HL-60/S4 treated with phorbol 12-myristate 13-acetate at 8.2 ng/mL for 4 days and 3 days (cell line): ENCODE measurements around the gene SPATA1.
"Not testable (repeated sequence)": the region's sequence is repeated elsewhere in the genome, so short reads cannot be mapped to it uniquely, and the experiment has no call there.

ENCODE experiments used
- in situ Hi-C: fragments of 300-500 bp; cut with MboI; formaldehyde crosslinking; loops from 2 replicates; pipeline ENCODE4 v1.15.0; 2022; ENCODE audit warnings: low sequenced_read_pairs

Gene SPATA1

GRCh38 chr1:84506002-84506728 lies at the start of gene SPATA1, which contains the start of gene GNG5:
Gene SPATA1, plus strand, starts transcription at chr1:84506386. Its CDS starts 9,974 bp downstream, at chr1:84516360.
Gene GNG5, minus strand, starts transcription at chr1:84506581. Its CDS starts 490 bp downstream, at chr1:84506091.
- in situ Hi-C loops: no loop called here

- in situ Hi-C loops: no loop called here
These were observed 44.1 kb upstream of the SPATA1 start for GRCh38 chr1:84462118-84462517.

DNA sequence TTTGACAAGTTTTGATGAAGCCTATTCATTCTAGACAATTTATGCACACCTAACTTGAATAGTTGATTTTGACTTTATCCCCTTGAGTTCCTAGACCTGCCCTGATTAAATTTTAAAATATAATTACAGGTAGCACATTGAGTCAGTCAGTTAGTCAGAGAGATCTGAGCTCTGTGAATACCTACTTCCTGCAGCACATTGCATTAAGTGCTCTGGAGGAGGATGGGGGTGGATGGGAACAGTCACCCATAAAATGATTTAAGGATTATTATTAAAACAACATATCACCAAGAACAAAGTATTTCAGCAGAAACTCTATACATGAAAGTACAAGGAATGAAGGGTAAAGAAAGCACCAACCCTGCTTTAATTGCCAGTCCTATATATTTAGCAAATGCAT lies 38.9 kb upstream of the SPATA1 start:
- in situ Hi-C loops: no loop called here

DNA sequence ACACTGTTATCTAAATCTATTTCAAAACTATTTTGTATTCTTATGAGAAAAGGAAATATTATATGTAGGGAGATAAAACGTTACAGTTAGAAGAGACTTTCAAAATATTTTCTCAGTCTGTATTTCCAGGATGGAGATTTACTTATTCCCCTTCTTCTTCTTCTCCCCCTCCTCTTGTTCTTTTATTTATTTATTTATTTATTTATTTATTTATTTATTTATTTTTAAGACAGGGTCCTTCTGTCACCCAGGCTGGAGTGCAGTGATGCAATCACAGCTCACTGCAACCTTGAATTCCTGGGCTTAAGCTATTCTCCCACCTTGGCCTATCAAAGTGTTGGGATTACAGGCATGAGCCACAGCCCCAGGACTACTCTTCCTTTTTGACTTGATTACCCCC lies 30.0 kb upstream of the SPATA1 start:
- in situ Hi-C loops: no loop called here

- in situ Hi-C loops: no loop called here
These were observed 27.0 kb upstream of the SPATA1 start, which contains the start of gene RPF1 for GRCh38 chr1:84478876-84479868. Gene RPF1, plus strand, starts transcription at chr1:84479266. Its CDS starts 16 bp downstream, at chr1:84479282.

DNA sequence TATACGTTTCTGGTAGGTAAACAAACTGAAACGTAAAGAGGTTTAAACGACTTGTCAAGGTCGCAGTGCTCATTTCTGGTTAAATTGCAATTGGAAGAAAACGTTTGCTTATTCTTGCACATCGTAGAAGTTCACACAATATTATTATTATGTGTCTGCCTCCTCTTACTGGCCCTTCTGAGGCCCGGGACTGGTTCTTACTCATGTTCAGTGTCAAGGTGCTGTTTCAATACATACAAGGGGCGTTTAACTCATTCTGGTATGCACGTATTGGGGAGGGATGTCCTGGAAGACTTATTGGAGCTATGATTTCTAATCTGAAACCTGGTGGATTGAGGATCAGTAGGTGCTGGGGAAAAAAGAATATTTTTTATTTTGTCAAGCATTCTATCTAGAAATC lies 26.2 kb upstream of the SPATA1 start:
- in situ Hi-C loops: no loop called here

DNA sequence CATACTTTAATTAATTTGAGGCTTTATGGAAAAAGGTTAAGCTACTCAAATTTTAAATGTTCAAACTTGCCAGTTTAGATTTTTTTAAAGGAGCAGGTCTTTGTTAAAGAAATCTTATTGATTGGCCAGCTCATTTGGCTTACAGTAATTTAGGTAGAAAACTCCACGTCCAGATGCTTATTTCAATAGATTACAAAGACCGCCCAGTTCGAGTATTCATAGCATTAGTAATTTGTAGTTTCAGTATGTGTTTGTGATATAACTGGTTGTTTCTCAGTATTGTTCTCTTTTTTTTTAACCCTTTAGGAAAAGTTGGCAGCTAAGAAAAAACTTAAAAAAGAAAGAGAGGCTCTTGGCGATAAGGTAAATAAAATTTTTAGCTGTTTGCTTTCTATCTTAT lies 25.5 kb upstream of the SPATA1 start:
- in situ Hi-C loops: no loop called here

DNA sequence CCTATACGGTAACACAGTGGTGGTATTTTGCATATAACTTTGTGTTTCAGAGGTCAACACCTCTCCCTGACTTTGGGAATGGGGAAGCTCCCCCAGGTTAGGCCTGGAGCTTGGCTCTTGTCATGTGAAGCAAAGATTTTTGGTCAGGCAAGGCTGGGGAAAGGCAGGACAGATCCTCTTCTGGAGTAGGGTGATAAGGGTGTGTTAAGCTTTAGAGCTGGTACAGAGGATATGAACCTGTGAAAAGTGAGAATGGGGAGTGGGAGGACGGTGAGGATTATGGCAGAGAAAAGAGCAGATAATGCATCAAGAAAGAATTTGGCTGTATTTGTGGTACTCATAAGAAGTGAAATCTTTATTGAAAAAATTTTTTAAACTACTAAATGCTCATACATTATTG lies 24.9 kb upstream of the SPATA1 start:
- in situ Hi-C loops: no loop called here

- in situ Hi-C loops: no loop called here
These were observed 18.1 kb upstream of the SPATA1 start for GRCh38 chr1:84488107-84488506.

DNA sequence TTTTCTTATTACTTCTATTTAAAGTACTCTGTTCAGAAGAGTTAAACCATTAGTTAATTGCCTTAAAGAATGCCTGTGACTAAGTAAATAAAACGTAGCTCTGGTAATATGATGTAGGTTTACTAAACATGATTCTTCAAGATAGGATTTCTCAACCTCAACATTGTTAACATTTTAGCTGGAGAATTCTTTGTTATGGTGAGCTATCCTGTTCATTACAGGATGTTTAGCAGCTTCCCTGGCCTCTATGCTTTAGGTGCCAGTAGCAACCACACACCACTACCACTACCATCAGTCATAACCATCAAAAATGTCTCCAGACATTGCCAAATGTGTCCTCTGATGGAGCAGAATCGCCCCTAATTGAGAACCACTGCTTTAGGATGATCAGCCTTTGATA lies 16.4 kb upstream of the SPATA1 start:
- in situ Hi-C loops: no loop called here

DNA sequence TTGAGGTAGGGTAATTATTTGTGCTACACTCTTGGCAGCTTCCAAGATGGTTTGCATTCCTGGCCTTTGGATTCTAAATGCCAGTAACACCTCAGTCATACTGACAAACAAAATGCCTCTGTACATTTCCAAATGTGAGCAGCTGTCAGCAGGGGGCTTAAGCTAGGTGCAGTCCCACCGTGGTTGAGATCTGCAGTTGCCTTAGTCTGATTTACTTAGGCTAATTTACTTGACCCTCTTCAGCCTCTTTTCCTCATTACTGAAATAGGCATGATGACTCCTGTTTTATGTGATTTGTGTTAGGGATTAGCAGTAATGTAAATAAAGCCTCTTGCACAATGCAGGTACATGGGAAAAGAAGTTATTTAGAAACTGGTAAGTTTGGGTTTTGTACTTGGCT lies 13.5 kb upstream of the SPATA1 start:
- in situ Hi-C loops: no loop called here

- in situ Hi-C loops: no loop called here
These were observed 12.4 kb upstream of the SPATA1 start for GRCh38 chr1:84493747-84494146.

- in situ Hi-C loops: no loop called here
These were observed 9.7 kb upstream of the SPATA1 start for GRCh38 chr1:84496498-84496897.

GRCh38 chr1:84497631-84498275 lies 8.4 kb upstream of the SPATA1 start:
- in situ Hi-C loops: no loop called here

GRCh38 chr1:84502927-84503326 lies 3.3 kb upstream of the SPATA1 start:
- in situ Hi-C loops: no loop called here

DNA sequence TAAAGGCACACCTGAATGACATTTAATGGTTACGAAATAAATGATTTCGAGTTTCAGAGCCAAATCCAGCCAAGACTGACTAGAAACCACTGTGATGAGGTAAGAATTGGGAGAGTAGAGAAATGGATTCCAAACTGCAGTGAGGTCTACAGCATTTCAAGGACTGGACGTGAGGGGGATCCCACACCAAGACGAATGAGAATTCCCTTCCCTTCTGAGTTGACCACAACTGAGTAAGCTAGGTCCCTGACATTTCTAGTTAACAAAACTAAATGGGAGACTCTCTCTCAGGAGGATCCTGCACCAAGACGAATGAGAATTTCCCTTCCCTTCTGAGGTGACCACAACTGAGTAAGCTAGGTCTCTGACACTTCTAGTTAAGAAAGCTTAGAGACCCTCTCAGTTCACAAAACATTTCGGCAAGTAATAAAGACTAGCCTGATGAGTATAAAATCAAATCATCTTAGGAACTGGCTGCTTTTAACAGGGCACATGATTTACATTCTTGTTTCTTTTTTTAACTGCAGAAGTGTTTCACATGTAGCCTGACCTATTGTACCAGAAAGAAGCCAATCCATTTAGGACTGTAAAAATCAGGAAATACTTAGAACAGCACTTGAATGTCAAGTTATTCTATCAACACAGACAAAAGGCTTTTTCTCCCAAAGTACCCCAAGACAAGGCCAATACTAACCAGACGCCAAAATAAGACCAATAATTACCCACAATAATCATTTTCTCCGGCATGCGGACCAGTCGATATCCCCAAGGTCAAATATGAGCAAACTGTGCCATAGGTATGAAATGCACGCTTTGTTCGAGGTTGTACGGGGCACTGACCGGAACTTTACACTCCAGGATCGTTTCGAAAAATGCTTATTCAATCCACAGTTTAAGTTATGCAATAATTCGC lies 1.4 kb upstream of the SPATA1 start:
- in situ Hi-C loops: no loop called here

- in situ Hi-C loops: no loop called here
These were observed 639 bp upstream of the SPATA1 start for GRCh38 chr1:84505493-84506001.

DNA sequence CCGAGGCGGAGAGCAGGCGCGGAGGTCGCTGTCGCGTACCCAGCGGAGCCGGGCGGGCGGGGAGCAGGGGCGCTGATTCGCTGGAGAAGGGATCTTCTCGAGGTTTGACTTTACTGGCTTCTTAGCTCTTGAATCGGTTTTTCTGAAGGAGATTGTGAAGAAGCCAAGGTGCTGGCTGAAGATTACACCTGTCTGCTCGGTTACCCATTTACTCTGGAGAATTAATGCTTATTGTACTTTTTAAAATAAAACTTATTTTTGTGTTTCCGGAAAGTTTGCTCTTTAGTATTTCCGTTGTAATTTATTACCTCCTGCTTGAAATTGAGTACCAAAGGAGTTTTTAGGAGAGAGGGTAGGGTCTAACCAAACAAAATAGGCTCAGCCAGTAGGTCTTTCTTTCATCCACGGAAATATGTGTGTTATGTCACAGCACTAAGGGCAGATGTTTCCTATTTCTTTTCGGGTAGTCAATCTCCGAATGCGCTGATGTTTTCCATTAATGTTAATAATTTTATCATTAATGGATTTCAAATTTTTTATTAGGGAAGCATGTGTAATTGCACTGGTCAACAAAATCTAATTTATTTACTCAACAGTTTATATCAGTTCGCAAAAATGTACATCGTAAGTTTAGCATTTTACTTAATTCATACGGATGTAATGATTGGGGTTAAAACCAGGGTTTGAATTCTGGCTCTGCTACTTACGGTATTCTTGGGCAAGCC lies 705 bp downstream of the SPATA1 start:
- in situ Hi-C loops: no loop called here

DNA sequence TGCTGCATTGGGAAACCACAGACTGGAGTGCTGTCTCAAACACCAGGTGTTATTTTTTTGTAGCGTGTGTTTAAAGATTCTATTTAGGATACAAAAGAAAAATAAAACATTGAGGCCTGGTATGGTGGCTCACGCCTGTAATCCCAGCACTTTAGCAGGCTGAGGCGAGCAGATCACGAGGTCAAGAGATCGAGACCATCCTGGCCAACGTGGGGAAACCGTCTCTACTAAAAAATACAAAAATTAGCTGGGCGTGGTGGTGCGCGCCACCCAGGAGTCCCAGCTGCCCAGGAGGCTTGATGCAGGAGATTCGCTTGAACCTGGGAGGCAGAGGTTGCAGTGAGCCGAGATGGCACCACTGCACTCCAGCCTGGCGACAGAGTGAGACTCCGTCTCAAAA lies 1.7 kb downstream of the SPATA1 start:
- in situ Hi-C loops: not testable (repeated sequence)
